Frontal cortex (tissue), 4 donors: ENCODE measurements around the gene NTM. TPM values are rescaled to one million over a fixed set of nuclear protein-coding genes. Genes with fewer than 3 reads are reported as not detected.

ENCODE experiments used
- DNase-seq, 2 donors: peaks; one replicate each; pipeline ENCODE4 v3.0.0; 2012; ENCODE audit warnings: low spot score in 2 of 2
- FAIRE-seq: peaks from 2 replicates; lab custom pipeline; 2012; peaks lifted over from hg19 to GRCh38; lab: Jason Lieb, UNC
- total RNA-seq: library from RNA; depleted of rRNA; stranded (reverse); fragments of >200 nt; gene quantifications from one replicate; pipeline ENCODE4 v1.2.3, GENCODE V29; 2014
- donor health status: control.
- donor health status: control.
- donor health status: control.

NTM gene
- total RNA-seq, 1 donor from 2014 or later, result 119 TPM

GRCh38 chr11:132256528-132257279, 886.3 kb downstream of the NTM start:
- DNase-seq (no peak), FAIRE-seq (no peak)

- DNase-seq (no peak), FAIRE-seq (no peak)
These were observed 887.5 kb downstream of the NTM start for GRCh38 chr11:132257871-132258270.

- no peak for FAIRE-seq
These were observed 888.5 kb downstream of the NTM start for GRCh38 chr11:132258875-132259274.

GRCh38 chr11:132260636-132261035, 890.2 kb downstream of the NTM start:
- no peak for FAIRE-seq

More at GRCh38 chr11:132258875-132259274, 888.5 kb downstream of the NTM start:
- no peak for DNase-seq

GRCh38 chr11:132263241-132263640, 892.8 kb downstream of the NTM start:
- DNase-seq (no peak), FAIRE-seq (no peak)

More at GRCh38 chr11:132260636-132261035, 890.2 kb downstream of the NTM start:
- DNase-seq, result no peak

GRCh38 chr11:132263875-132264274, 893.5 kb downstream of the NTM start:
- FAIRE-seq (no peak), DNase-seq (no peak)

GRCh38 chr11:132264616-132265015, 894.2 kb downstream of the NTM start:
- no peak for FAIRE-seq
- no peak for DNase-seq

- FAIRE-seq, result no peak
These were observed 908.6 kb downstream of the NTM start for GRCh38 chr11:132278801-132279574.

GRCh38 chr11:132284048-132284447, 913.6 kb downstream of the NTM start:
- no peak for DNase-seq
- FAIRE-seq, result no peak

More at GRCh38 chr11:132278801-132279574, 908.6 kb downstream of the NTM start:
- peak in 1 of 2 donors; percentile 7 for DNase-seq

GRCh38 chr11:132284611-132285010, 914.2 kb downstream of the NTM start:
- FAIRE-seq (no peak), DNase-seq (no peak)

GRCh38 chr11:132285631-132286030, 915.2 kb downstream of the NTM start:
- no peak for DNase-seq
- FAIRE-seq, result no peak

- no peak for FAIRE-seq
- no peak for DNase-seq
These were observed 915.7 kb downstream of the NTM start for GRCh38 chr11:132286106-132286505.

GRCh38 chr11:132288036-132288435, 917.6 kb downstream of the NTM start:
- FAIRE-seq (no peak), DNase-seq (no peak)

GRCh38 chr11:132289590-132290256, 919.3 kb downstream of the NTM start:
- FAIRE-seq (no peak), DNase-seq (no peak)

- DNase-seq, result no peak
- FAIRE-seq, result no peak
These were observed 923.2 kb downstream of the NTM start for GRCh38 chr11:132293586-132293985.

- DNase-seq, result no peak
- FAIRE-seq, result no peak
These were observed 926.7 kb downstream of the NTM start for GRCh38 chr11:132296946-132297610.

- FAIRE-seq, result no peak
These were observed 927.9 kb downstream of the NTM start for GRCh38 chr11:132298357-132298756.

GRCh38 chr11:132300283-132300682, 929.9 kb downstream of the NTM start:
- DNase-seq, result no peak
- no peak for FAIRE-seq

More at GRCh38 chr11:132298357-132298756, 927.9 kb downstream of the NTM start:
- DNase-seq, result no peak

GRCh38 chr11:132301465-132301864, 931.0 kb downstream of the NTM start:
- DNase-seq (no peak), FAIRE-seq (no peak)

- no peak for DNase-seq
- no peak for FAIRE-seq
These were observed 931.5 kb downstream of the NTM start for GRCh38 chr11:132301900-132302299.
